IPS-20b (cell line): ENCODE data around the gene NCKAP1.
A peak's percentile ranks its signal among the peaks of the same experiment; 100 is the strongest.
"Not testable (repeated sequence)": the region's sequence is repeated elsewhere in the genome, so short reads cannot be mapped to it uniquely, and the experiment has no call there.

Experiments used
- H3K27ac ChIP-seq: one replicate; pipeline ENCODE4 v1.5.1; 2013; ENCODE audit warnings: low read length
- H3K27me3 ChIP-seq: 2 replicates; pipeline ENCODE4 v1.6.1; 2013; ENCODE audit warnings: mild to moderate bottlenecking, low read length, inconsistent platforms; ENCODE audit not compliant: insufficient read depth
- H3K36me3 ChIP-seq: 2 replicates; pipeline ENCODE4 v1.6.1; 2013; ENCODE audit warnings: low read depth, mild to moderate bottlenecking, inconsistent platforms, low read length, moderate library complexity; ENCODE audit not compliant: insufficient read depth
- H3K4me1 ChIP-seq: 2 replicates; pipeline ENCODE4 v1.6.1; 2013; ENCODE audit warnings: mild to moderate bottlenecking, control low read depth, inconsistent platforms, low read length, moderate library complexity; ENCODE audit not compliant: insufficient read depth
- H3K4me3 ChIP-seq: 2 replicates; pipeline ENCODE4 v1.5.1; 2013; ENCODE audit warnings: mild to moderate bottlenecking, low read length, inconsistent platforms
- H3K9ac ChIP-seq: 2 replicates; pipeline ENCODE4 v1.6.1; 2013; ENCODE audit warnings: low read depth, mild to moderate bottlenecking, inconsistent platforms, low read length, moderate library complexity
- H3K9me3 ChIP-seq: 2 replicates; pipeline ENCODE4 v1.6.1; 2013; ENCODE audit warnings: mild to moderate bottlenecking, low read depth, low read length, inconsistent platforms; ENCODE audit not compliant: insufficient read depth

The NCKAP1 gene

DNA sequence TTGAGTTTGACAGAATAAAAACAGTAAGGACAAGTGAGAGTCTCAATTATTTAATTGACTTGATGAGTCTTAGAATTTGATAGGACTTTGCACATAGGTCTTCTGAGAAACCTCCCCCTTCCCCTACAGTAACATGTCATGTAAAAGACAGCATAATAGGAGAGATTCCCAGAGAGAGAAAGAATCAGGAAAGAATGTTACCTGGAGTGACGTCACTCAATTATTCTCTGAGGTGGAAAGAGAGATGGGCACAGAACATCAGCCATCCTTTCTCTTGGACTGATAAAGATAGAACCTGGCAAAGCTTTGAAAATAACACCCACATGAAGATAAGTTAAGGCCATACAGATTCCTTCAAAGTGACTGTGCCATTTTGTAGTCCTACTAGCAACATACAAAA, 152.5 kb downstream of the NCKAP1 start:
- Histone ChIP-seq H3K9me3 (no peaks in the 10 kb centered on the region), H3K27ac (no peak overlapping the region), H3K27me3 (no peaks in the 10 kb centered on the region), H3K36me3 (no peaks in the 10 kb centered on the region), H3K9ac (no peak overlapping the region), H3K4me3 (no peak overlapping the region), H3K4me1 (no peaks in the 10 kb centered on the region; the same call in 1 of the 2 replicates)

DNA sequence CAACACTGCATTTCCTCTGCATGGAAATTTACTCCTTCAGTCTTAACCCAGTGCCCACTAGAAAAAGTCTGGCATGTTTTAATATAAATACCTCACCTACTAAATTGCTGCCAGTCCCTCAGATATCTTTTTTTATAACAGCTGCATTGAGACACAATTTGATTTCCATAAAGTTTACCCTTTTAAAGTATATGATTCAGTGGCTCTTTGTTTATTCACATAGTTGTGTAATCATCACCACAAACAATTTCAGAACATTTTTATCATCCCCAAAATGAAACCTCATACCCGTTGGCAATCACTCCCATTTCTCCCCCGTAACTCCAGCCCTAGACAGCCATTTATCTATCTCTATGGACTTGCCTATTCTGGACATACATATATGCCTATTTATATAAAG, 154.8 kb downstream of the NCKAP1 start:
- no peak overlapping the region for H3K4me3 ChIP-seq
- H3K4me1 ChIP-seq, result no peaks in the 10 kb centered on the region; the same call in 1 of the 2 replicates
- H3K9ac ChIP-seq, result no peak overlapping the region
- no peaks in the 10 kb centered on the region for H3K36me3 ChIP-seq
- H3K27ac ChIP-seq, result no peak overlapping the region
- H3K27me3 ChIP-seq, result no peaks in the 10 kb centered on the region
- H3K9me3 ChIP-seq, result no peaks in the 10 kb centered on the region

DNA sequence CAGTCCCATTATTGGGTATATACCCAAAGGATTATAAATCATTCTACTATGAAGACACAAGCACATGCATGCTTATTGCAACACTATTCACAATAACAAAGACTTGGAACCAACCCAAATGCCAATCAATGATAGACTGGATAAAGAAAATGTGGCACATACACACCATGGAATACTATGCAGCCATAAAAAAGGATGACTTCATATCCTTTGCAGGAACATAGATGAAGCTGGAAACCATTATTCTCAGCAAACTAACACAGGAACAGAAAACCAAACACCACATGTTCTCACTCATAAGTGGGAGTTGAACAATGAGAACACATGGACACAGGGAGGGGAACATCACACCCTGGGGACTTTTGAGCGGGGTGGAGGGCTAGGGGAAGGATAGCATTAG, 158.2 kb downstream of the NCKAP1 start:
- H3K27me3 ChIP-seq, H3K4me3 ChIP-seq, H3K9ac ChIP-seq, H3K36me3 ChIP-seq, H3K4me1 ChIP-seq, H3K9me3 ChIP-seq, H3K27ac ChIP-seq: not testable (repeated sequence)

DNA sequence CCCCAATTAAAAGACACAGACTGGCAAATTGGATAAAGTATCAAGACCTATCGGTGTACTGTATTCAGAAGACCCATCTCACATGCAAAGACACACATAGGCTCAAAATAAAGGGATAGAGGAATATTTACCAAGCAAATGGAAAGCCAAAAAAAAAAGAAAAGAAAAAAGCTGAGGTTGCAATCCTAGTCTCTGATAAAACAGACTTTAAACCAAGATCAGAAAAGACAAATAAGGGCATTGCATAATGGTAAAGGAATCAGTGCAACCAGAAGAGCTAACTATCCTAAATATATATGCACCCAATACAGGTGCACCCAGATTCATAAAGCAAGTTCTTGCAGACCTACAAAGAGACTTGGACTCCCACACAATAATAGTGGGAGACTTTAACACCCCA, 161.6 kb downstream of the NCKAP1 start:
- not testable (repeated sequence) for H3K27me3 ChIP-seq, H3K36me3 ChIP-seq, H3K4me1 ChIP-seq, H3K27ac ChIP-seq, H3K9me3 ChIP-seq, H3K4me3 ChIP-seq, H3K9ac ChIP-seq

DNA sequence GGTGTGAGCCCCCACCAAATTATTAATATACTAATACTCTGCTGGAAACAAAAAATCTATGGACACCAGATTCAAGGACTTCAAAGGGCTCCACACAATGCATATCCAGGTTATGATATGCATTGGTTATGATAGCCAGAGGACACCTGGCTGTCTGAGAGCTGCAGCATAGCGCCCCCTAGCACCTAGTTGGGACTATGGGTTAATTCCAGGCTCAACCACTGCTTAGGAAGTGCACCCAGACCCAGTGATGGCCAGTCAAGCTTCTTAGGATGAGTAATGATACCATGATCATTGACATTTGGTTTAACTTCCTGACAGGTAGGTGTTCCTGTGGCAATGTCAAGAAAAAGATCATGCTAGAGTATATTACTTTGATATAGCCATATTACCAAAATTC, 168.0 kb downstream of the NCKAP1 start:
- Histone ChIP-seq H3K4me3 (no peak overlapping the region), H3K9ac (no peak overlapping the region), H3K27me3 (peaks cover 27% of the 10 kb centered on the region), H3K36me3 (no peaks in the 10 kb centered on the region), H3K4me1 (peaks cover 16% of the 10 kb centered on the region), H3K27ac (no peak overlapping the region), H3K9me3 (no peaks in the 10 kb centered on the region)

DNA sequence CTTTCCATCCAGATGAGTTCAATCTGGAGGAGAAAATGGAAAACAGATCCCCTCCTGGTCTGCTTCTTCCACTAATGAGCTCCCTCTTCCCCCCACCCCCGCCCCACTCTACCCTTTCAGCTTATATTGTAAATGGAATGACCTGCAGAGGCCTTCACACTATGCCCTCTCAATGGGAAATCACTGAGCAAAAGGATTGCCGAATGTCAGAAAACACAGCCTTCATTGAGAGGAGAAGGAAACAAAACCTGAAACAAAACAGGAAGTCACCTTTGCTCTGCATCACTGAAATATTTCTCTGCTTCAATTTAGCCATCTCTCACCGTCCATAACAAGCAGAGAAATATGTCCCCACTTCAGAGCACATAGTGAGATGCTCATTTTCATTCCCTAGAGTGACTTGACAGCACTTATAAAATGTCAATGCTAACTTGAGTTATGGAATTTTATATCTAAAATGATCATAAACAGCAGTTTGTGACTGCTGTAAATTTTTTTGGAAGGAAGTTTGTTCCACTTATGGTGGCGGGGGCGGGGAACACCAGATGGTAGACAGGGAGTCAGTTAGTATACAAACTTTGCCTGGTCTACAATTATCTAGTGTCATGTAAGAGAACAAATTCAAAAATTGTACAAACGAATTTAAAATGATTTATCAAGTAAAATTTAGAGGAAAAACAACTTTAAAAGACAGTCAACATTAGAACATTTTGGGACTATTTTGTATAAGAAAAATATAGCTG, 170.0 kb downstream of the NCKAP1 start:
- peaks cover 16% of the 10 kb centered on the region for H3K4me1 ChIP-seq
- peak overlapping the region; percentile 84 for H3K4me3 ChIP-seq
- no peak overlapping the region for H3K27ac ChIP-seq
- peak overlapping the region; percentile 41; the same call in 1 of the 2 replicates for H3K9ac ChIP-seq
- no peaks in the 10 kb centered on the region for H3K36me3 ChIP-seq
- H3K9me3 ChIP-seq, result no peaks in the 10 kb centered on the region
- H3K27me3 ChIP-seq, result peaks cover 45% of the 10 kb centered on the region

DNA sequence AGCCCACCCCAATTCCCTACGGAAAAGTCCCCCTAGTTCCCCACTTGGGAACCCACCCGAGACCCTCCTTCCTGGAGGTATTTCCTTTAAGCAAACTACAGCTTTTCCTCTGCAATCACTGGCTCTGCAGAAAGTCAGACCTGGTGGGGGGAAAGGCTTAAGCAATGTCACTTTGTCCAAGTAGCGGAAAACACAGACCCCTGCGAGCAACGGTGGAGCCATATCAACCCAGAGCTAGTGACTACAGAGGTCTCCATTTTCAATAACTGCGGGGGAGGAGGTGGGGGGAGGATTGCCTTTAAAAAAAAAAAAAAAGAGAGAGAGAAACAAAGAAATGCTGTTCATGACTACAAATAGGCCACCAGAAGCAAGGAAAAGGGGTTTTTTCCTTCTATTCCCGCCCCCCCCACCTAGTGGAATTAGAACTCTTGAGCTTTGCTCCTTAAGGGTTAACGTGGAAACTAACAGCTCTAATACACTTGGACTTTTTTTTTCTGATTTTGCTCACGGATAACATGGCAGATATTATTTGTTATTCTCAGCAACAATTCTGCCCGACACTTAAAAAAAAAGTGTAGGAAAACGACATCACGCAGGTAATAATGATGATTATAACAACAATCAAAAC, 170.7 kb downstream of the NCKAP1 start:
- H3K4me1 ChIP-seq, result peaks cover 16% of the 10 kb centered on the region
- H3K9ac ChIP-seq, result peak overlapping the region; percentile 66; the same call in 1 of the 2 replicates
- peak overlapping the region; percentile 84 for H3K4me3 ChIP-seq
- H3K36me3 ChIP-seq, result no peaks in the 10 kb centered on the region
- H3K27me3 ChIP-seq, result peaks cover 45% of the 10 kb centered on the region
- H3K9me3 ChIP-seq, result no peaks in the 10 kb centered on the region
- H3K27ac ChIP-seq, result no peak overlapping the region

DNA sequence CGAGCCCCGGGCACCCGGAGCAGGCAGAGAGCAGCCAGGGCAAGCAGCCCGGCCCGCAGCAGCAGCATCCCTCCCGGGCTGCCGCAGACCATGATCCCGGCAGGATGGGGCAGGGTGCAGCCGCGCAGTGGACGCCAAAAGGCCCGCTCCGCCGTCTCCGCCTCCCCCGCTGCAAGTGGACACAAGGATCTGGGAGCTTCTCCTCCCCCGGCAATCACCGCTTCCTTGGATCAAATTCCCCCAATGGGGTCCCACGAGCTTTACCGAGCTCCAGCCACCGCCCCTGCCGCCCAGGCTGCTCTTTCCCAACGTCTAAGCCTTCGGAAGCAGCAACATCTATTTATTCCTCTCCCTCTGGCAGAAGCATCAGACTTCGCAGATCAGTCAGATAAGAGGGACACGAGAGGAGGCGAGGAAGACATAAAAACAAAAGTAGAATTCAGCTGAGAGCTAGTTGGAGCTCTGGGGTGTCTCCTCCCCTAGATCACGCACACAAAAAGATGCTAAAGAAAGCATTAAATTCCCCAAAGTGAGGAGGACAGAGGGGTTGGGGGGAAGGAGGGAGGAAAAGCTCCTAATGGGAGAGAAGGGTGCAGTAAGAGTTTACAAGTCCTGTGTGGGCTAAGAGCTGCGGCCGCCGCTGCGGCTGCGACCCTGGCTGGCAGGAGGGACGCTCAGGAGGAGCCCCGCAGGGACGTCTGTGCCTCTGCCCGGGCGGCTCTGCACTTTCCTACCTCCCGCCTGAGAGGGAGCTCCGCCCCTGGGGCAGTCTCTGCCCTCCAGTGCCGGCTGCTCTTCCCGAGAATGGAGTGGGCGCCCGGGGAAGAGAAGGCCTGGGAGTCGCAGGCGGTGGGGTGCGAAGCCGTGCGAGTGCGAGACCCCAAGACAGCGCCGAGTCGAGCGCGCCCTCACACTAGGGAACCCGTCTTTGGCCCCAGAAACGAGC, 171.5 kb downstream of the NCKAP1 start, which contains the start of gene FRZB:
Gene FRZB, minus strand, starts transcription at position 177 of the 946 bp plus-strand sequence. Its CDS starts 85 bp downstream, at position 92.
- Histone ChIP-seq H3K4me1 (peaks cover 16% of the 10 kb centered on the region), H3K27ac (no peak within 1 kb of the TSS), H3K36me3 (no peaks in the 10 kb centered on the region), H3K4me3 (peak within 1 kb of the TSS; percentile 84), H3K9ac (peak within 1 kb of the TSS; percentile 66; the same call in 1 of the 2 replicates), H3K9me3 (no peaks in the 10 kb centered on the region), H3K27me3 (peaks cover 45% of the 10 kb centered on the region)

DNA sequence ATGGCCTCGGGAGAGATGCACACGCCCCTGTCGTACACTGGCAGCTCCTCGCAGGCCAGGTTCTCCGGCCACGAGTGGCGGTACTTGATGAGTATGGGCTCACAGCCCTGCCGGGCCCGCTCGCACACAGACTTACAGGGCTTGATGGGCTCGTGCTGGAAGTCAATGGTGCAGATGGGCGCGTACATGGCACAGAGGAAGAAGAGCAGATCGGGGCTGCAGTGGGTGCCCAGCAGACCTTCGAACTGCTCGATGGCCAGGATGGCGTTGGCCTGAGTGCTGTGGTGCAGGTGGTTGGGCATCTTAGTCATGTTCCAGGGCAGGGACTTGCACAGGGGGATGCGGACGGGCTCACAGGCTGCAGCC, 172.2 kb downstream of the NCKAP1 start:
- H3K4me3 ChIP-seq, result peak overlapping the region; percentile 84
- H3K9ac ChIP-seq, result peak overlapping the region; percentile 66; the same call in 1 of the 2 replicates
- H3K36me3 ChIP-seq, result no peaks in the 10 kb centered on the region
- H3K27ac ChIP-seq, result no peak overlapping the region
- H3K27me3 ChIP-seq, result peaks cover 45% of the 10 kb centered on the region
- peaks cover 16% of the 10 kb centered on the region for H3K4me1 ChIP-seq
- no peaks in the 10 kb centered on the region for H3K9me3 ChIP-seq

DNA sequence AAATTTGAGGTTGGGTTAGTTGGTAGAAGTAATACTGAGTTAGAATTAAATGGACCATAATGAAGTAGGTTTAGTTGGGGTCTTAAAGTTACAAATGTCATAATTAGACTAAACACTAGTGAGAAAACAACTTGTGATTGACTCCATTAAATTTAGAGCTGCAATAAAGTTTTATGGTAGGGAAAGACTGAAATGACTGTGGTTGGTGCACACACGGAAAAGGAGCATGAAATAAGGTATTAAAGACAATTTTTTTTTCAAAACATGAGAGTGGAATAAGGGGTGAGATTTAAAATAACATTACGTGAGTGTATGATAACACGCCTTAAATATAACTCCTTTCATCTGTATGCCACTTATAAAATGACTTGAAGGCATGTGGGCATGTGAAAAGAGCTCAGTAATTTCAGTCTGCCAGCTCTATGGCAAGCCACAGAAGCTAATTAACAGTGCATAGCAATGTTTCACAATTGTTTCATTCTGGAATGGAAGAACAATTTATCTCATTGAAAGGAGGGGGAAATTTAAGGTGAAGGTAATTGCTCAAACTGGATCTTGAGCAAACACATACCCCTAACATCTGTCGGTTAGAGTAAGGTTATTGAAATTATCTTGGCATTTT, 173.2 kb downstream of the NCKAP1 start:
- H3K4me1 ChIP-seq, result peaks cover 16% of the 10 kb centered on the region
- no peak overlapping the region for H3K9ac ChIP-seq
- peaks cover 45% of the 10 kb centered on the region for H3K27me3 ChIP-seq
- peak overlapping the region; percentile 84 for H3K4me3 ChIP-seq
- H3K9me3 ChIP-seq, result no peaks in the 10 kb centered on the region
- H3K27ac ChIP-seq, result no peak overlapping the region
- no peaks in the 10 kb centered on the region for H3K36me3 ChIP-seq

DNA sequence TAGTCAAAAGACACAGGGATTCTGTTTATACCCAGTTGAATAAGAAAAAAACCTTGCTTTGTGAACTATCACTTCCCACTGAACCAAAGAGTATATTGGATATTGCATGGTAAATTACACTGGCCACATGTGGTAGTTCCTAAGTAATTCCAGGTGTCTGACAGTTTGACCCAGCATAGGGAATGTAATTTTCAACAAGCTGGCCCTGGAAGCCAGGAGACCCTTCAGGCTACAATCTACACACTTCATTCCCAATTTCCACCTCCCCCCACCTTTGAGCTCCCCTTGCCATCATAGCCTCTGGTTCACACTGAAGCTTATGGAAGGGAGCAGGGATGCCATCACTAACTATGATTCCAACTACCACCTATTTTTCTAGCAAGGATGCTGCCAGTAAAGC, 174.6 kb downstream of the NCKAP1 start:
- no peak overlapping the region for H3K9ac ChIP-seq
- H3K27ac ChIP-seq, result no peak overlapping the region
- H3K9me3 ChIP-seq, result no peaks in the 10 kb centered on the region

More for the DNA sequence above, 174.6 kb downstream of the NCKAP1 start:
- Histone ChIP-seq H3K4me1 (peaks cover 14% of the 10 kb centered on the region), H3K4me3 (no peak overlapping the region), H3K27me3 (peaks cover 45% of the 10 kb centered on the region), H3K36me3 (no peaks in the 10 kb centered on the region)
